ENCODE measurements around the gene IFT25.

The IFT25 gene

GRCh38 chr1:53949023-53949990, 3.8 kb upstream of the IFT25 start:
- Histone ChIP-seq H3K4me3 (ENCODE audit: severe bottlenecking) (no peak overlapping the region), H3K9me3 (ENCODE audit: severe bottlenecking) (no peaks in the 10 kb centered on the region), H3K27ac (ENCODE audit: poor library complexity, severe bottlenecking) (no peak overlapping the region), H3K27me3 (ENCODE audit: insufficient read depth, poor library complexity, severe bottlenecking) (no peaks in the 10 kb centered on the region), H3K4me1 (ENCODE audit: insufficient read depth, poor library complexity, severe bottlenecking) (peaks cover 4% of the 10 kb centered on the region), H3K36me3 (ENCODE audit: low read depth) (peaks cover 61% of the 10 kb centered on the region)
- peak; percentile 79 for TF ChIP-seq CTCF (IDR thresholded peaks at IDR 0.05; ENCODE audit: poor library complexity, severe bottlenecking)
- ATAC-seq (ENCODE audit: low read depth) (no peak), DNase-seq (ENCODE audit: low spot score) (no peak)

- Histone ChIP-seq H3K4me3 (ENCODE audit: severe bottlenecking) (no peak overlapping the region), H3K27ac (ENCODE audit: poor library complexity, severe bottlenecking) (peak overlapping the region; percentile 73), H3K9me3 (ENCODE audit: severe bottlenecking) (no peaks in the 10 kb centered on the region), H3K27me3 (ENCODE audit: insufficient read depth, poor library complexity, severe bottlenecking) (no peaks in the 10 kb centered on the region), H3K36me3 (ENCODE audit: low read depth) (peaks cover 53% of the 10 kb centered on the region), H3K4me1 (ENCODE audit: insufficient read depth, poor library complexity, severe bottlenecking) (peaks cover 4% of the 10 kb centered on the region)
- ATAC-seq (ENCODE audit: low read depth) (no peak), DNase-seq (ENCODE audit: low spot score) (no peak)
- TF ChIP-seq CTCF (IDR thresholded peaks at IDR 0.05; ENCODE audit: poor library complexity, severe bottlenecking), result no peak
Observed at GRCh38 chr1:53948291-53948690, 2.8 kb upstream of the IFT25 start.

DNA sequence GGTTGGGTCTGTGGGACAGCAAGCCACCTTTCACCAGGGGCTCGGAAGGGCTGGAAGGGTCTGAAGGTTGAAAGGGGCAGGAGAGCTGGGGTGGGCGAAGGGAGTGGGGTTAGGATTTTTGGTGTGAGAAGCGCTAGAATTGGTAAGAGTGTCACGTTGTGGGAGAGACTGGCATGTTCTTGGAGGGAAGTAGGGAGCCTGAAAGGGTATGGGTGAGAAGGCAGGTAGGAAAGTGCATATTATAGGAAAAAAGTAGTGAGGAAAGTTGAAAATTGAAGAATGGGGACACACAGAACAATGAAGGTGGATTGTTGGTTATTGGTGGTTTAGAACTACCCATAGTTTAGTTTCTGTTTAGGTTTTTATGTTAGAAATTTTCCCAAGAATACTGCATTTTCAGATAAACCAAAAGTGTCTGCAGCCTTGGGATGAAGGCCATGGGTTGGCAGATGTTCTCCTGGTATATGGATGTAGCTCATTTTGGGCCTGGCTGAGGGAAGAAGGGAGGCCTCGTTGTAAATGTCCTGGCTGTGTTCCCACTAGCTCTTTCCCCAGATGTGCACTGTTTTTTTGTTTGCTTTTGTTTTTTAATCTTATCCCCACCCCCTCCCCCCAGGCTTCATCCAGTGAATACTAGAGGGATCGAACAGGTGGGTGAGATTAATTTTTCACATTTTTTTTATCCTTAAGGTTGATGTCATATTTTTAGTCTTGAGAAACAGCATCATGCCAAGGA, 1.8 kb upstream of the IFT25 start:
- Histone ChIP-seq H3K27me3 (ENCODE audit: insufficient read depth, poor library complexity, severe bottlenecking) (no peaks in the 10 kb centered on the region), H3K27ac (ENCODE audit: poor library complexity, severe bottlenecking) (peak overlapping the region; percentile 73), H3K9me3 (ENCODE audit: severe bottlenecking) (no peaks in the 10 kb centered on the region), H3K36me3 (ENCODE audit: low read depth) (peaks cover 43% of the 10 kb centered on the region), H3K4me3 (ENCODE audit: severe bottlenecking) (peak overlapping the region; percentile 75), H3K4me1 (ENCODE audit: insufficient read depth, poor library complexity, severe bottlenecking) (peaks cover 4% of the 10 kb centered on the region)
- ATAC-seq (ENCODE audit: low read depth) (no peak), DNase-seq (ENCODE audit: low spot score) (no peak)
- TF ChIP-seq CTCF (IDR thresholded peaks at IDR 0.05; ENCODE audit: poor library complexity, severe bottlenecking), result no peak

DNA sequence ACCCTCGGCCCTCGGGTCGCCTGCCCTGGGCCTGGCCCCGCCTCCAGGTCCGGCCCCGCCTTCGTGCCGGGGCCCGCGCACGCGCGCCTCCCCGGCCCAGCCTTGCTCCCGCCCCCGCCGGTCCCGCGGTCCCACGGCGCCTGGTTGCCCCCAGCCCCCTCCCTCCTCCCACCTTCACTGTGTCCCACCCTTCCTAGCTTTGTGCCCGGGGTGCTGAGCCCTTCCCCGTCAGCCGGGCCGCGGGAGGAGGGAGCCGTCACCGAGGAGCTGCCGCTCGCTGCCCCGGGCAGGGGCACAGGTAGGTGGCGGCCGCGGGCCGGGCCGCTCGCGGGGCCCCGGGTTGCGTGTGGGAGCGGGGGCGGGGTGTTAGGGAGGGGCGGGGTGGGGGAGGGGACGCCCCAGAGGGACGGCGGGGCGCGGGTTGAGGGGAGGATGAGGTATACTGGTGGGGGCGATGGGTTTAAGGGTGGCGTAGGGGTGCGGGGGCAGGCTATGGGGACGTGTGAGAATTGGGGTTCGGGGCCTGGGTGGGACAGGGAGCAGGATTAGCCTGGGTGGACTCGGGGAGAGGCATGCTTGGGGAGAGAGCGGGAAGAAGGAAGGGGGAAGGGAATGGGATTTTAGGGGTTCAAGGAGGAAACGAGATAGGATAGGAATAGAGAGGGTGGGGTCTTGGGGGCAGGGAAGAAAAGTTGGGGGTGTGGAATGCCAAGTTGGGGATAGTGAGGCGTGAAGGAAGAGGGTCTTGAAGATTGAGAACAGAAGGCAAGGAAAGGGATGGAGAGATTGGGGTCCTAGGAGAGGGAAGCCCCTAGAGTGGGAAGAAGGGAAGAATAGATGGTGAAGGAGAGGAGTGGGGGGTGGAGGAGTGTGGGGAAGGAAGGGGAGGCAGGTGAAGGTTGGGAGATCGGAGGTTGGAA, 1.0 kb upstream of the IFT25 start, which contains the start of gene LRRC42:
TSS of gene LRRC42 (plus strand) at position 99 of the 920 bp plus-strand sequence. CDS start 5,650 bp downstream, outside the sequence.
- no peak for DNase-seq (ENCODE audit: low spot score)
- H3K27ac ChIP-seq (ENCODE audit: poor library complexity, severe bottlenecking), result peak within 1 kb of the TSS; percentile 73
- H3K4me3 ChIP-seq (ENCODE audit: severe bottlenecking), result peak within 1 kb of the TSS; percentile 75
- ATAC-seq (ENCODE audit: low read depth), result peak; percentile 70
- peaks cover 36% of the 10 kb centered on the region for H3K36me3 ChIP-seq (ENCODE audit: low read depth)
- peaks cover 4% of the 10 kb centered on the region for H3K4me1 ChIP-seq (ENCODE audit: insufficient read depth, poor library complexity, severe bottlenecking)
- peak; percentile 47 for TF ChIP-seq CTCF (IDR thresholded peaks at IDR 0.05; ENCODE audit: poor library complexity, severe bottlenecking)
- H3K27me3 ChIP-seq (ENCODE audit: insufficient read depth, poor library complexity, severe bottlenecking), result no peaks in the 10 kb centered on the region
- no peaks in the 10 kb centered on the region for H3K9me3 ChIP-seq (ENCODE audit: severe bottlenecking)

All from RWPE2 (cell line).